GM10266 (cell line): ENCODE measurements around the gene TRIO.

Source experiments
- DNase-seq: peaks from one replicate; pipeline ENCODE4 v3.0.0; 2012; ENCODE audit errors: extremely low spot score
- TF ChIP-seq, protein P1 (sequence below): IDR thresholded peaks from 2 replicates; pipeline ENCODE4 v1.5.1; 2012; ENCODE audit warnings: mild to moderate bottlenecking, low read depth; ENCODE audit not compliant: control insufficient read depth, insufficient read depth; ENCODE audit errors: missing control alignments

The TRIO gene

GRCh38 chr5:14141764-14142163 lies 1.4 kb upstream of the TRIO start:
- DNase-seq, result no peak
- TF ChIP-seq, protein P1, sequence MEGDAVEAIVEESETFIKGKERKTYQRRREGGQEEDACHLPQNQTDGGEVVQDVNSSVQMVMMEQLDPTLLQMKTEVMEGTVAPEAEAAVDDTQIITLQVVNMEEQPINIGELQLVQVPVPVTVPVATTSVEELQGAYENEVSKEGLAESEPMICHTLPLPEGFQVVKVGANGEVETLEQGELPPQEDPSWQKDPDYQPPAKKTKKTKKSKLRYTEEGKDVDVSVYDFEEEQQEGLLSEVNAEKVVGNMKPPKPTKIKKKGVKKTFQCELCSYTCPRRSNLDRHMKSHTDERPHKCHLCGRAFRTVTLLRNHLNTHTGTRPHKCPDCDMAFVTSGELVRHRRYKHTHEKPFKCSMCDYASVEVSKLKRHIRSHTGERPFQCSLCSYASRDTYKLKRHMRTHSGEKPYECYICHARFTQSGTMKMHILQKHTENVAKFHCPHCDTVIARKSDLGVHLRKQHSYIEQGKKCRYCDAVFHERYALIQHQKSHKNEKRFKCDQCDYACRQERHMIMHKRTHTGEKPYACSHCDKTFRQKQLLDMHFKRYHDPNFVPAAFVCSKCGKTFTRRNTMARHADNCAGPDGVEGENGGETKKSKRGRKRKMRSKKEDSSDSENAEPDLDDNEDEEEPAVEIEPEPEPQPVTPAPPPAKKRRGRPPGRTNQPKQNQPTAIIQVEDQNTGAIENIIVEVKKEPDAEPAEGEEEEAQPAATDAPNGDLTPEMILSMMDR, result no peak

GRCh38 chr5:14142202-14142826 lies 828 bp upstream of the TRIO start:
- TF ChIP-seq, protein P1, result no peak
- DNase-seq, result no peak

DNA sequence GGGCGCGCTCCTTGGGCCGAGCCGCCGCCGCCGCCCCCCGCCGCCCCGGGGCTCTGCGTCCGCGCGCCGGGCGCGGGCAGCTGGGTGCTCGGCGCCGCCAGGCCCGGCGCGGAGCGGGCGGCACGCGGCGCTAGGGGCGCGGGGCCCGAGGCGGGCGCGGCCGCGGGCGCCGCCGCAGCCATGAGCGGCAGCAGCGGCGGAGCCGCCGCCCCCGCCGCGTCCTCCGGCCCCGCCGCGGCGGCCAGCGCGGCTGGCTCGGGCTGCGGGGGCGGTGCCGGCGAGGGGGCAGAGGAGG lies 351 bp downstream of the TRIO start:
- DNase-seq, result peak; percentile 59
- TF ChIP-seq, protein P1, result no peak

DNA sequence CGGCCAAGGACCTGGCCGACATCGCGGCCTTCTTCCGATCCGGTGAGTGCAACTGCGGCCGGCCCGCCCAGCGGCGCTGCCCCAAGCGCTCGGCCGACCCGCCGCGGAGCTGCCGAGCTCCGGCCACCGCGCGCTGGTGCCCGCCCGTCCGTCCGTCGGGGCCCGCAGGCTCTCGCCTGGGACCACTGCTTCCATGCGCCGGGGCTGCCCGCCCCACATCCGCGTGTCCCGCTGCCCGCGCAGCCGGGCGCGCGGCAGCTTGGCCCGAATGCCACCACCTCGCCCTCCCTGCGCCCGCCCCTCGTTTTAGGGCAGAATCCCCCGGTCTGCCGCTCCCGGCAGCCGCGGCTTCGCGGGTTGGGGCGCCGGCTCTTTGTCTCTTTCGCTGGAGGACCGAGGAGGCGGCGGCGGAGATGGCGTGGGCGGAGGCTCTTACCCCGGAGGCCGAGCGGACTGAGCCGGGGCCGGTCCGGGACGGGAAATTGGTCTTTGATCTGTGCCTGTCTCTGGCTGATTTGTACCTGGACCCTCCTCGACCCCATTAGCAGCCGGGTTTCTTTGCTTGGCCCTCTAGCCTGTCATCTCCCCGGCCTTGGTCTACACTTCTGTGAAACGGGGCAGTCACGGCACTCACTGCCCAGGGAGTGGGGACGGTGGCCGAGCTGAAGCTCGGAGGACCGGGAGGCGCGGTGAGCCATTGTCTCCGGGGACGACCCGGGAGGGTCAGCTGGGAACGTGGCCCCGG lies 871 bp downstream of the TRIO start:
- DNase-seq, result peak; percentile 68
- TF ChIP-seq, protein P1, result no peak

GRCh38 chr5:14144586-14145434 lies 1.7 kb downstream of the TRIO start:
- TF ChIP-seq, protein P1, result no peak
- peak; percentile 88 for DNase-seq

- no peak for DNase-seq
Measured at GRCh38 chr5:14145435-14146334, 2.5 kb downstream of the TRIO start.

More at GRCh38 chr5:14145435-14146334, 2.5 kb downstream of the TRIO start:
- TF ChIP-seq, protein P1, result no peak
